SU-DHL-6 (cell line): ENCODE measurements around the gene VILL.

ENCODE experiments used
- H2AFZ ChIP-seq: fragments of 200-600 bp; sonication (generic); 2 replicates; pipeline ENCODE4 v1.6.1; 2014; ENCODE audit warnings: low read depth, mild to moderate bottlenecking, moderate library complexity, mixed read lengths, antibody characterized with exemption, low read length; ENCODE audit not compliant: severe bottlenecking
- H3F3A ChIP-seq: fragments of 200-600 bp; shearing (Covaris generic); 2 replicates; pipeline ENCODE4 v1.6.0; 2016; ENCODE audit warnings: antibody characterized with exemption, mild to moderate bottlenecking; ENCODE audit not compliant: insufficient read depth
- H3K27ac ChIP-seq: fragments of 200-600 bp; sonication (generic); 2 replicates; pipeline ENCODE4 v1.5.1; 2016; ENCODE audit warnings: low read depth, mild to moderate bottlenecking, low read length, moderate library complexity, mixed read lengths
- H3K27me3 ChIP-seq: fragments of 200-600 bp; sonication (generic), shearing (Covaris generic); 2 replicates; pipeline ENCODE4 v1.6.0; 2014; ENCODE audit warnings: mild to moderate bottlenecking, low read length
- H3K36me3 ChIP-seq: fragments of 200-600 bp; sonication (generic); 2 replicates; pipeline ENCODE4 v1.6.1; 2014; ENCODE audit warnings: mild to moderate bottlenecking, low read length, mixed read lengths
- H3K4me2 ChIP-seq: fragments of 300-600, 200-600 bp; shearing (Covaris generic), sonication (generic); 2 replicates; pipeline ENCODE4 v1.6.0; 2014; ENCODE audit warnings: low read length, low read depth, mild to moderate bottlenecking; ENCODE audit not compliant: poor library complexity, severe bottlenecking
- H3K4me3 ChIP-seq: fragments of 200-600 bp; sonication (generic); 2 replicates; pipeline ENCODE4 v1.5.1; 2014; ENCODE audit warnings: antibody characterized with exemption, low read length, mild to moderate bottlenecking, mixed read lengths; ENCODE audit not compliant: insufficient read depth, poor library complexity, severe bottlenecking
- H3K79me2 ChIP-seq: fragments of 200-600 bp; sonication (generic); 2 replicates; pipeline ENCODE4 v1.6.1; 2014; ENCODE audit warnings: mild to moderate bottlenecking, low read length, moderate library complexity; ENCODE audit not compliant: insufficient read depth
- H3K9ac ChIP-seq: fragments of 200-600 bp; sonication (generic); 2 replicates; pipeline ENCODE4 v1.7.0; 2014; ENCODE audit warnings: mild to moderate bottlenecking, low read length
- H3K9me2 ChIP-seq: fragments of 200-600 bp; sonication (generic); replicated peaks from 2 replicates; pipeline ENCODE4 v1.6.1; 2014; ENCODE audit warnings: low read length; ENCODE audit not compliant: insufficient read depth
- H3K9me3 ChIP-seq: fragments of 200-600 bp; sonication (generic); 2 replicates; pipeline ENCODE4 v1.6.1; 2014; ENCODE audit warnings: low read length, mixed read lengths; ENCODE audit not compliant: insufficient read depth
- H4K20me1 ChIP-seq: fragments of 200-600 bp; sonication (generic); 2 replicates; pipeline ENCODE4 v1.6.1; 2014; ENCODE audit warnings: low read depth, mild to moderate bottlenecking, antibody characterized with exemption, low read length, moderate library complexity, mixed read lengths
- CTCF ChIP-seq: fragments of 200-600 bp; sonication (generic); IDR thresholded peaks from one replicate; pipeline ENCODE4 v1.5.1; 2017; ENCODE audit warnings: antibody characterized with exemption, mild to moderate bottlenecking, low read length, moderate library complexity; ENCODE audit not compliant: insufficient read depth, poor library complexity, severe bottlenecking
- EZH2phosphoT487 ChIP-seq: fragments of 200-600 bp; sonication (generic), shearing (Covaris generic); conservative IDR thresholded peaks from 2 replicates; pipeline ENCODE4 v1.6.1; 2018; ENCODE audit warnings: mild to moderate bottlenecking, antibody characterized with exemption, low read length, moderate library complexity, mixed read lengths

VILL gene

DNA sequence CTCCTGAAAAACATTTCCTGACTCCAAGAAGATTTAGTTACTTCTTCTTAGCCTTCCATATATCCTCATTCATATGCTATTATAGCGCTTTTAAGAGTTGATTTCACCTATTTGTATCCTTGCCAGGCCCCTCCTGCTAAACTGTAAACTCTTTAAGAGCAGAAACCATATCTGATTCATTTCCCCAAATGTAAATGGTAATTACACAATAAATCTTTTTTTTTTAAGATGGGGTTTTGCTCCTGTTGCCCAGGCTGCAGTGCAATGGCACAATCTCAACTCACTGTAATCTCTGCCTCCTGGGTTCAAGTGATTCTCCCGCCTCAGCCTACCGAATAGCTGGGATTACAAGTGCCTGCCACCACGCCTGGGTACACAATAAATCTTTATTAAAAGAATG is 52.9 kb downstream of the VILL start:
- Histone ChIP-seq H3K9me3 (no peaks in the 10 kb centered on the region), H3K27me3 (no peaks in the 10 kb centered on the region), H3K4me2 (no peak overlapping the region), H3K27ac (no peak overlapping the region), H3K9me2 (no peaks in the 10 kb centered on the region), H3K36me3 (no peaks in the 10 kb centered on the region), H4K20me1 (no peaks in the 10 kb centered on the region), H3K4me3 (no peak overlapping the region), H3F3A (no peaks in the 10 kb centered on the region; the same call in 1 of the 2 replicates), H2AFZ (no peak overlapping the region), H3K79me2 (no peaks in the 10 kb centered on the region), H3K9ac (no peak overlapping the region)
- TF ChIP-seq CTCF = no peak
- no peak for TF ChIP-seq EZH2phosphoT487

DNA sequence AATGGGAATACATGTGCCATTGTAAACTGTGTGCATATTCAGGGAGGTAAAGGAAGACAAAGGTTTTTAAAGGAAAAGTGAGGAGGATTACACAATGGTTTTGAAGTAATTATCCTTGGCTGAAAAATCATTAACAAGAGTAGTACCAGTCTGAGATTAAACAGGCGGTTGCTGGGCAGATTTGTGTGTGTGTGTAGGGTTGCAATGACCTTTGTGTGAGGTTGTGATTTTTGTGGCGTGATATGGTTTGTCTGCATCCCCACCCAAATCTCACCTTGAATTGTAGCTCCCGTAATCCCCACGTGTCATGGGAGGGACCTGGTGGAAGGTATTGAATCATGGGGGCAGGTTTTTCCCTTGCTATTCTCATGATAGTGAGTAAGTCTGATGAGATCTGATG is 55.4 kb downstream of the VILL start:
- Histone ChIP-seq H3K9ac (no peak overlapping the region), H2AFZ (no peak overlapping the region), H4K20me1 (no peaks in the 10 kb centered on the region), H3K79me2 (no peaks in the 10 kb centered on the region), H3K4me3 (no peak overlapping the region), H3K27me3 (no peaks in the 10 kb centered on the region), H3K9me2 (no peaks in the 10 kb centered on the region), H3K36me3 (no peaks in the 10 kb centered on the region), H3K27ac (no peak overlapping the region), H3F3A (no peaks in the 10 kb centered on the region), H3K9me3 (no peaks in the 10 kb centered on the region), H3K4me2 (no peak overlapping the region)
- no peak for TF ChIP-seq EZH2phosphoT487
- TF ChIP-seq CTCF = no peak

DNA sequence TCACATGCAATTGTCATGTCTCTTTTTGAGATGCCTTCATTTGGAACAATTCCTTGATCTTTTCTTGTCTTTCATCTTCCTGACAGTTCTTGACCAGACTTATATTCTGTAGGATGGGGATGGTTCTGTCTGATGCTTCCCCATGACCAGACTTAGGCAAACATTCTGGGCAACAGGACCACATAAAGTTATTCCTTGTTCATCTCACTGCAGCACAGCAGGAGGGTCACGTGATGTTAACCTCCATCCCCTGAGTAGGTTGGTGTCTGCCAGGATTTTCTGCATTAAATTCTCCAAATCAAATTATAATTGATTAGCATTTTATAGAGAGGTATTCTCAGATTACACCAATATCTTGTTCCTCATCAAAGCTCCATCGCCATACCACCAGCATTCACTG is 56.2 kb downstream of the VILL start:
- Histone ChIP-seq H3K79me2 (no peaks in the 10 kb centered on the region), H3K4me2 (no peak overlapping the region), H3K27ac (no peak overlapping the region), H3K9ac (no peak overlapping the region), H4K20me1 (no peaks in the 10 kb centered on the region), H2AFZ (no peak overlapping the region), H3K9me2 (no peaks in the 10 kb centered on the region), H3K27me3 (no peaks in the 10 kb centered on the region), H3K9me3 (no peaks in the 10 kb centered on the region), H3F3A (no peaks in the 10 kb centered on the region), H3K36me3 (no peaks in the 10 kb centered on the region), H3K4me3 (no peak overlapping the region)
- no peak for TF ChIP-seq EZH2phosphoT487
- no peak for TF ChIP-seq CTCF

- no peak overlapping the region for H3K4me3 ChIP-seq
- H3K9me2 ChIP-seq = no peaks in the 10 kb centered on the region
- TF ChIP-seq EZH2phosphoT487 (no peak), CTCF (no peak)
Measured at GRCh38 chr3:38047896-38048295, 57.3 kb downstream of the VILL start.

More at GRCh38 chr3:38047896-38048295, 57.3 kb downstream of the VILL start:
- Histone ChIP-seq H3K4me2 (no peak overlapping the region), H2AFZ (no peak overlapping the region), H4K20me1 (no peaks in the 10 kb centered on the region), H3K27me3 (no peaks in the 10 kb centered on the region), H3K27ac (no peak overlapping the region), H3K36me3 (no peaks in the 10 kb centered on the region), H3K79me2 (no peaks in the 10 kb centered on the region), H3K9me3 (no peaks in the 10 kb centered on the region), H3F3A (no peaks in the 10 kb centered on the region), H3K9ac (no peak overlapping the region)
